Mucosa of rectum (tissue), 2 donors: ENCODE results near the gene WDR33.

ENCODE experiments used
- H3K27ac ChIP-seq, 2 donors: one replicate each; pipeline ENCODE4 v1.7.0; 2013; ENCODE audit warnings: inconsistent platforms in 2 of 2, low read depth in 2 of 2, low read length in 2 of 2
- H3K27me3 ChIP-seq, 2 donors: one replicate each; pipeline ENCODE4 v1.7.0; 2013; ENCODE audit warnings: low read length in 2 of 2; ENCODE audit not compliant: control insufficient read depth in 2 of 2, insufficient read depth in 2 of 2
- H3K36me3 ChIP-seq, 2 donors: one replicate each; pipeline ENCODE4 v1.7.0; 2013; ENCODE audit warnings: low read length in 2 of 2; ENCODE audit not compliant: control insufficient read depth in 2 of 2, insufficient read depth in 2 of 2
- H3K4me1 ChIP-seq, 2 donors: one replicate each; pipeline ENCODE4 v1.7.0; 2013; ENCODE audit warnings: low read length in 2 of 2, mild to moderate bottlenecking in 1 of 2; ENCODE audit not compliant: control insufficient read depth in 2 of 2, insufficient read depth in 2 of 2
- H3K4me3 ChIP-seq, 2 donors: one replicate each; pipeline ENCODE4 v1.7.0; 2013; ENCODE audit warnings: low read length in 2 of 2
- H3K9ac ChIP-seq, 2 donors: one replicate each; pipeline ENCODE4 v1.7.0; 2013; ENCODE audit warnings: low read length in 2 of 2, low read depth in 1 of 2, mild to moderate bottlenecking in 1 of 2
- H3K9me3 ChIP-seq, 2 donors: one replicate each; pipeline ENCODE4 v1.7.0; 2013; ENCODE audit warnings: low read length in 2 of 2; ENCODE audit not compliant: control insufficient read depth in 2 of 2
- donor health status: healthy.
- donor health status: Normal muscosa, but diverticular disease.

WDR33 gene

DNA sequence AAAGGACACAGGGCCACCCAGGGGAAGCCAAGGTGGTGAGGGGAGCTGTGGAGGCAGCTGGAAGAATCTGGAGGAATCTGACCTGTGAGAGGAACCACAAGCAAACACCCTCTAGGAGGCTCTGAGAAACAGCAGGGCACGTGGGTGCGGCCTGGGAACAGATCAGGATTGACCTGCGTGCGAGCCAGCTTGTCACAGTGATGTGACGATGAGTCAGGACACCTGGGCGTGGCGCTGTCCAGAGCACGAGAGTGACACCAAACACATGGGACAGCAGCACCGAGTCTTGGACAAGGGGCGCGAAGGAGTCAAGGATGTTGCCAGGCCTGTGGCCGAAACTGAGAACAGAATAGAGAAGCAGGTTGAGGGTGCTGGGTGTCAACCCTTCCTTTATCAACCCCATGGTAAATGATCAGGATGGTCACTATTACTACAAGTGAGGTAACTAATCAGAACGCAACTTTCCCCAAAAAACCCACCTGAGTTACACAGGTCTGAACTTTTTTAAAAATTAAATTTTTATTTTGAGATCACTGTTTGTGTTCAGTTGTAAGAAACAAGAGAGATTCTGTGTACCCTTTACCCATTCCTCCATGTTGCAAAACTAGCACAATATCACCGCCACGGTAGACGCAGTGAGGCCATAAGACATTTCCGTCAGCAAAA, 110.3 kb downstream of the WDR33 start:
- Histone ChIP-seq H3K4me3 (peak overlapping the region; percentile 74 to 93), H3K9ac (peak overlapping the region; percentile 89 to 97), H3K36me3 (peaks cover 0 to 12% of the 10 kb centered on the region in 2 donors), H3K27me3 (no peaks in the 10 kb centered on the region), H3K27ac (peak overlapping the region; percentile 97), H3K4me1 (peaks cover 22% of the 10 kb centered on the region in 2 donors), H3K9me3 (no peaks in the 10 kb centered on the region)

DNA sequence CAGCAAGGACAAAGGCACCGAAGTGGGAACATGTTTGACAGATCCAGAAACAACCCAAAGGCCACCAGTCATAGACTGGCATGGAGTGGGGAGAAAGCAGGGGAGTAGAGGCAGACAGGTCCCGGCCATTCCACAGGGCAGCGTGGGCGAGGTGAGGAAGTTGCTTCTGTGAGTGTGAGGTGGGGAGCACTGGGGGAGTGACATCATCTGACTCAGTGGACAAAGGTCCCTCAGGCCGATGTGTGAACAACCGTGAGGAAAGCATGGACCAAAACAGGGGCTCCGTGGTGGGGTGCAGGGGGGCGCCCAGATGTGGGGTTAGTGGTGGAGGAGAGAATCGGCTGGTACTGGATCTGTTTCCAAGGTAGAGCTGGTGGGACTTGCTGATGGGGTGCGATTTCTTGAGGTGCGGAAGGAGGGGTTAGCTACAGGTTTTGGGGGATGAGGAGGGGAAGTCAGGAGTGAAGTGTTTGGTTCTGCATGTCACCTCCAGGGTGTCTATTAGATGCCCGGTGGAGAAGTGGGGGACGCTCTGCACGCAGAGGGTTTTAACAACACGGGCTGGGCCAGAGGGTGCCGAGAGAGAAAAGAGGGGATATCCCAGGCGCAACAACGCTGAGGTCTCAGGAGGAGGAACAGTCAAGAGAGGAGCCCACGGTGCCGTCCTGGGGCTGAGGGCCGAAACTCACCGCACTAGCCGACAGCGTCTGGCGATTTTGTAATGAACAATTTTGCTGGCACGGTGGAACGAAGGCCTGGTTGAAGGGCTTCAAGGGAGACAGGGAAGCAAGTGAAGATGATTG, 112.2 kb downstream of the WDR33 start:
- Histone ChIP-seq H3K36me3 (peaks cover 0 to 4% of the 10 kb centered on the region in 2 donors), H3K27me3 (no peaks in the 10 kb centered on the region), H3K27ac (no peak overlapping the region), H3K9ac (no peak overlapping the region), H3K9me3 (no peaks in the 10 kb centered on the region), H3K4me3 (no peak overlapping the region), H3K4me1 (peaks cover 22% of the 10 kb centered on the region in 2 donors)

DNA sequence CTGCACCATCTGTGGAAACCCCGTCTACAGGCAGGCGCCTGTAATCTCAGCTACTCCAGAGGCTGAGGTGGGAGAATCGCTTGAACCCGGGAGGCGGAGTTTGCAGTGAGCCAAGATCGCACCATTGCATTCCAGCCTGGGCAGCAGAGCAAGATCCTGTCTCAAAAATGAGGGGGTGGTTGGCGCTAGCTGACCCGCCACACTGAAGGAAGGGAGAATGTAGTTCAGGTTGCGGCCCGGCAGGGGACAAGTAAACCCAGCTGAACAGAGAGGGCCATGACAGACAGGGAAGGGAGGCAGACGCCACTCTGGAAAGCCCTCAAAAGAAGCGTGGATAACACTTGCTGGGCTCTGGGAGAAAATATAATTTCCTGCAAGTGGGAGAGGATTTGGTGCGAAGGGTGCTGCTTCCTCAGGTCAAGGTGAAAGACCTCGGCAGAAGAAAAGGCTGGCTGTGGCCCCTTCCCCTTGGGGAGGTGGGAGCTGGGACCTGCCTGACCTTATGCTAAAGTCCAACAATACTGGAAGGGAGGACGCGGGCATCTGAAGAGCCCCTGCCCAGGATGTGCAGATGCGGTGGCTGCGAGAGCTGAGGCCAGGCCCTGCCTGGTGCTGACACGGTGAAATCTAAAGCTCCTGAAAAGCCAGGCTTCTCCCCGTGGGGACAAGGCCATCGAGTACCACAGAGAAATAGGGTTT, 113.3 kb downstream of the WDR33 start:
- H3K27me3 ChIP-seq, result no peaks in the 10 kb centered on the region
- H3K27ac ChIP-seq, result no peak overlapping the region
- no peaks in the 10 kb centered on the region for H3K9me3 ChIP-seq
- H3K9ac ChIP-seq, result no peak overlapping the region
- peaks cover 13 to 14% of the 10 kb centered on the region in 2 donors for H3K4me1 ChIP-seq
- H3K36me3 ChIP-seq, result no peaks in the 10 kb centered on the region
- H3K4me3 ChIP-seq, result no peak overlapping the region

DNA sequence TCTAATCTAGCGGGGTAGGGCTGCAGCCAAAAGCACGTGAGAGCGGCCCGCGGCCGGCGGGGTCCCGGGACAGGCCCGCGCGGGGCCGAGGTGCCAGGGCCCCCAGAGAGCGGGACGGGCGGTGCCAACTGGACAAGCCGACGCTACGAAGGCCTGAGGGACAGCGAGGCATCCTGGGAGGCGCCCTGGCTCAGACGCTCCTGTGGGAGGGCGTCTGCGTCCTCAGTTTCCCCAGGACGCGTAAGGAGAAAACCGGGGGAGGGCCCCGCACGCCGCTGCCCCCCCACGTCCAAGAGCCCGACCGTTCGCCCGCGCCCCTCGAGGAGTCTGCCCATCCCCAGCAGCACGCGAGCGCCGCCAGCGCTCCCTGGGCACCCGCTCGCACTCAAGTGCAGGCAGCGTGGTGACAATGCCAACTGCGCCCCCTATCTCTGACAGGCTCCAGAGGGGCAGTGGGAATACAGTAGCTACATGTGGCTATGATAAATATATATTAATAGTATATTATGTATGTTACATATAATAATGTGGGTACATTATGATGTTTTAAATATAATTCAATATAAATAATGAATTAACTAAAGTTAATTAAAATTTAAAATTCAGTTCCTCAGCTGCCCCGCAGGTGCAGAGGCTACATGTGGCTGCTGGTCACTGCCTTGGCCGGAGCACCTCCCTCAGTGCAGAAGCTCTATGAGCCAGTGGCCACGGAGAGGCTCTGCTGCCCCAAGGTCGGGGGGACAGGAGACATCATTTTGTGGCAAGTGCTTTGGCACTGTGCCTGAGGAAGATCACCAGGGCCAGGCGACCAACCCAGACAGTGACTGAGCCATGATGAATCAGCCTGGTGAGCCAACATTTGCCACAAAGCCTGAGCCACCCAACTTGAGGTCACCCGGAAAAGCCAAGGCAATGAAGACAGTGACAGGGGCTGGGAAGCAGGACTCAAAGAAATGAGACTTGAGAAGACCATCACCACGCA, 115.2 kb downstream of the WDR33 start:
- H3K36me3 ChIP-seq, result no peaks in the 10 kb centered on the region
- peaks cover 0 to 3% of the 10 kb centered on the region in 2 donors for H3K9me3 ChIP-seq
- H3K9ac ChIP-seq, result no peak overlapping the region
- H3K4me1 ChIP-seq, result peaks cover 6% of the 10 kb centered on the region in 2 donors
- H3K27ac ChIP-seq, result no peak overlapping the region
- H3K4me3 ChIP-seq, result peak overlapping the region in 1 of 2 donors; percentile 33
- H3K27me3 ChIP-seq, result no peaks in the 10 kb centered on the region

DNA sequence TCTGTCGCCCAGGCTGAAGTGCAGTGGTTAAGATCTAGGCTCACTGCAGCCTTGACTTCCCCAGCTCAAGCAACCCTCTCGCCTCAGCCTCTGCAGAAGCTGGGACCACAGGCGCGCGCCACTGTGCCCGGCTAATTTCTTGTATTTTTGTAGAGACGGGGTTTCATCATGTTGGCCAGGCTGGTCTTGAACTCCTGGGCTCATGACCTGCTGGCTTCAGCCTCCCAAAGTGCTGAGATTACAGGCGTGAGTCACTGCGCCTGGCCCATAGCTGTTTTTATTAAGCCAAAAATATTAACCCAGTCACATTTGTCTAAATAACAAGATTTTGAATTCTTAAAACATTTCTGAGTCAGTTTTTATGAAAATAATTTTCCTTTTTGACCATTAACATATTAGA, 116.0 kb downstream of the WDR33 start:
- Histone ChIP-seq H3K9me3 (peaks cover 0 to 5% of the 10 kb centered on the region in 2 donors), H3K9ac (no peak overlapping the region), H3K27ac (no peak overlapping the region), H3K4me3 (no peak overlapping the region), H3K27me3 (no peaks in the 10 kb centered on the region), H3K4me1 (no peaks in the 10 kb centered on the region), H3K36me3 (no peaks in the 10 kb centered on the region)

DNA sequence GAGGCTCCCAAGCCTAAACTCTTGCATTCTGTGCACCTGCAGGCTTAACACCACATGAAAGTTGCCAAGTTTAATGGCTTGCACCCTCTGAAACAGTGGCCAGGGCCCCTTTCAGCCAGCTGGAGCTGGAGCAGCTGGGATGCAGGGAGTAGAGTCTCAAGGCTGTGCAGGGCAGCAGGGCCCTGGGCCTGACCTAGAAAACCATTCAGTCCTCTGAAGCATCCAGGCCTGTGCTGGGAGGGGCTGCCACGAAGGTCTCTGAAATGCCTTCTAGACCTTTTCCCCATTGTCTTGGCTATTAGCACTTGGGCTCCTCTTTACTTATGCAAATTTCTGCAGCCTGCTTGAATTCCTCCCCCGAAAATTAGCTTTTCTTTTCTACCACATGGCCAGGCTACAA, 120.3 kb downstream of the WDR33 start:
- Histone ChIP-seq H3K9me3 (peaks cover 0 to 8% of the 10 kb centered on the region in 2 donors), H3K27ac (no peak overlapping the region), H3K27me3 (no peaks in the 10 kb centered on the region), H3K4me1 (no peaks in the 10 kb centered on the region), H3K9ac (no peak overlapping the region), H3K36me3 (no peaks in the 10 kb centered on the region), H3K4me3 (no peak overlapping the region)

DNA sequence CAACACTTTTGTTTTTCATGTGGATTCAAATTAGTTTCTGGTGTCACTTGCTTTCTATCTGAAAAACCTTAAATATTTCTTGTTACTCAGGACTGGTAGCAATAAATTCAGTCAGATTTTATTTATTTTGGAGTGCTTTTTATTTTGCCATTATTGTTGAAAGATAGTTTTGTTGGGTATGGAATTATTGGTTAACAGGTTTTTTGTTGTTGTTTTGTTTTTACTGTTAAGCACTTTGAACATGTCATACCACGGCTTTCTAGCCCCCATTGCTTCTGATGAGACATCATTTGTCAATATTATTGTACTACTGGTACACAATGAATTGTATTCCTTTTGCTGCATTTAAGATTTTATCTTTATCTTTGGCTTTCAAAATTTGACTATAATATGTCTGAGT, 122.6 kb downstream of the WDR33 start:
- no peak overlapping the region for H3K4me3 ChIP-seq
- no peaks in the 10 kb centered on the region for H3K36me3 ChIP-seq
- H3K27ac ChIP-seq, result no peak overlapping the region
- H3K9me3 ChIP-seq, result peaks cover 0 to 8% of the 10 kb centered on the region in 2 donors
- H3K4me1 ChIP-seq, result no peaks in the 10 kb centered on the region
- H3K9ac ChIP-seq, result no peak overlapping the region
- H3K27me3 ChIP-seq, result no peaks in the 10 kb centered on the region

DNA sequence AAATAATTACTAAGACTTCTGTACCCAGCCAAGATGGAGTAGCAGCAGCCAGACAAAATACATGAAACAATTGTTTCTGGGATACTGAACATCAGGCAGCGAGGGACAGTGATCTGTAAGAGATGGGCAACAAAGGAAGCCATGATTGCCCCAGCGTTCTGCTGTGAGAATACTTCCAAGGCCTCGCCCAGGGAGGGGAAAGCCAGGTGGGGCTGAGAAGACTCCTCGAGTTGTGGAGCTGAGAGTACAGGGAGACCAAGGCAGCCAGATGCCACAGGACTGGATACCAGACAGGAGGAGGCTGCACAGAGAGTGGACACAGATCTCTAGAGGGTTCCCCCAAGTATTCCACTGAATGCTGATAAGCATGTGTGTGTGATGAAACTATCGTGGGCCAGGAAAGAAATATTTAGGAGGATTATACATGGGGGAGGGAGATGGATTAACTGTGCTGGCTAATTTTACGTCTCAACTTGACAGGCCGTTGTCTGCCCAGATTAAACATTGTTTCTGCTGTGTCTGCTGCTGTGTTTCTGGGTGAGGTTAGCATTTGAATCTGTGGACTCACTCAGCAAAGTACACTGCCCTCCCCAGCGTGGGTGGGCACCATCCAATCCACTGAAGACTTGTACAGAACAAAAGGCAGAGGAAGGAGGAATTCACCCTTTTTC, 125.4 kb downstream of the WDR33 start:
- H3K4me3 ChIP-seq, result no peak overlapping the region
- H3K9ac ChIP-seq, result no peak overlapping the region
- H3K27ac ChIP-seq, result no peak overlapping the region
- no peaks in the 10 kb centered on the region for H3K36me3 ChIP-seq
- H3K4me1 ChIP-seq, result peaks cover 0 to 3% of the 10 kb centered on the region in 2 donors
- H3K27me3 ChIP-seq, result no peaks in the 10 kb centered on the region
- peaks cover 0 to 2% of the 10 kb centered on the region in 2 donors for H3K9me3 ChIP-seq

DNA sequence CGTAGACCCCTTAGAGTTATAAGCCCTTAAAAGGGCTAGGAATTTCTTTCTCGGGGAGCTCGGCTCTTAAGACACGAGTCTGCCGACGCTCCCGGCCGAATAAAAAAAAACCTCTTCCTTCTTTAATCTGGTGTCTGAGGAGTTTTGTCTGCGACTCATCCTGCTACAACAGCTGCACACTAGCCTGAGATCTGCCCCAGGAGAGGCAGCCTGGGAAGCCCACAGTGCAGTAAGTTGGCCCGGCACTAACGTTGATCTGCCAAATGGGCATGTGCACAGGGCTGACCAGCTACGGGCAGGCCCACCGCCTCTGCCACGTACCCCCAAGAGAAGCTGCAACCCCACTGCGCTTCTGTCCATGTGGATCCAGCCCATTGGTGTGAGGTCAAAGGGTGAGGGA, 127.2 kb downstream of the WDR33 start:
- no peaks in the 10 kb centered on the region for H3K27me3 ChIP-seq
- peak overlapping the region in 1 of 2 donors; percentile 35 for H3K27ac ChIP-seq
- no peaks in the 10 kb centered on the region for H3K36me3 ChIP-seq
- no peak overlapping the region for H3K4me3 ChIP-seq
- H3K4me1 ChIP-seq, result peaks cover 0 to 3% of the 10 kb centered on the region in 2 donors
- H3K9me3 ChIP-seq, result peaks cover 0 to 2% of the 10 kb centered on the region in 2 donors
- no peak overlapping the region for H3K9ac ChIP-seq
